ENCODE measurements around the gene PCDHGB6. TPM values are rescaled to one million over a fixed set of nuclear protein-coding genes. Genes with fewer than 3 reads are reported as not detected.

The PCDHGB6 gene
- total RNA-seq, 1 experiment from 2014 or later = 0.22 TPM

DNA sequence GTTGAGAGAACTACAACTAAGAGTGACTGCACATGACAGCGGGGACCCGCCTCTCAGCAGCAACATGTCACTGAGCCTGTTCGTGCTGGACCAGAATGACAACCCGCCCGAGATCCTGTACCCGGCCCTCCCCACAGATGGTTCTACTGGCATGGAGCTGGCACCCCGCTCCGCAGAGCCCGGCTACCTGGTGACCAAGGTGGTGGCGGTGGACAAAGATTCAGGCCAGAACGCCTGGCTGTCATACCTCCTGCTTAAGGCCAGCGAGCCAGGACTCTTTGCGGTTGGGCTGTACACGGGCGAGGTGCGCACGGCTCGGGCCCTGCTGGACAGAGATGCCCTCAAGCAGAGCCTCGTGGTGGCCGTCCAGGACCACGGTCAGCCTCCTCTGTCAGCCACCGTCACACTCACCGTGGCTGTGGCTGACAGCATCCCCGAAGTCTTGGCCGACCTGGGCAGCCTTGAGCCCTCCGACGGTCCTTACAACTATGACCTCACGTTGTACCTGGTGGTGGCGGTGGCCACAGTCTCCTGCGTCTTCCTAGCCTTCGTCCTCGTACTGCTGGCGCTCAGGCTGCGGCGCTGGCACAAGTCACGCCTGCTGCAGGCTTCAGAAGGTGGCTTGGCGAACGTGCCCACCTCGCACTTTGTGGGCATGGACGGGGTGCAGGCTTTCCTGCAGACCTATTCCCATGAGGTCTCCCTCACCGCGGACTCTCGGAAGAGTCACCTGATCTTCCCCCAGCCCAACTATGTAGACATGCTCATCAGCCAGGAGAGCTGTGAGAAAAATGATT, 23.2 kb upstream of the PCDHGB6 start:
- no peak overlapping the region for H3K4me3 ChIP-seq (replicated peaks in 1 of 2; ENCODE audit: low read depth in 1 of 2, low read length in 2 of 2)
- ATAC-seq = no peak
- no peaks in the 10 kb centered on the region for H3K36me3 ChIP-seq (ENCODE audit: control insufficient read depth in 1 of 2, insufficient read depth in 2 of 2, low read length in 2 of 2)
- no peaks in the 10 kb centered on the region for H3K4me1 ChIP-seq (ENCODE audit: control insufficient read depth in 1 of 2, insufficient read depth in 2 of 2, low read length in 2 of 2)
- no TSS peak for BruUV-seq (replicated peaks)
- DNase-seq (ENCODE audit: low read depth, low spot score) = no peak
- intact Hi-C loops (cut with micrococcal nuclease) = no loop called here
- no peak overlapping the region for H3K27ac ChIP-seq (ENCODE audit: low read depth, low read length)
- no peaks in the 10 kb centered on the region for H4K20me1 ChIP-seq (ENCODE audit: insufficient read depth)
- no peak overlapping the region for H2AFZ ChIP-seq (ENCODE audit: low read depth, low read length, poor library complexity, severe bottlenecking)
- no peaks in the 10 kb centered on the region; a peak in 2 of 4 replicates for H3K9me3 ChIP-seq (ENCODE audit: control insufficient read depth in 1 of 2, insufficient read depth in 1 of 2, low read depth in 1 of 2, low read length in 2 of 2)
- TF ChIP-seq, protein P1, sequence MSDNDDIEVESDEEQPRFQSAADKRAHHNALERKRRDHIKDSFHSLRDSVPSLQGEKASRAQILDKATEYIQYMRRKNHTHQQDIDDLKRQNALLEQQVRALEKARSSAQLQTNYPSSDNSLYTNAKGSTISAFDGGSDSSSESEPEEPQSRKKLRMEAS (IDR thresholded peaks at IDR 0.05) = no peak
- TF ChIP-seq CBX3 (IDR thresholded peaks at IDR 0.05; ENCODE audit: low read depth) (no peak), ELF1 (IDR thresholded peaks at IDR 0.05; ENCODE audit: borderline replicate concordance, low read depth) (no peak), EGR1 (IDR thresholded peaks at IDR 0.05; ENCODE audit: low read depth) (no peak), SP1 (IDR thresholded peaks at IDR 0.05; ENCODE audit: low read depth) (no peak), EZH2 (IDR thresholded peaks at IDR 0.05) (no peak), JUND (IDR thresholded peaks at IDR 0.05) (no peak), SRF (IDR thresholded peaks at IDR 0.05; ENCODE audit: low read depth) (no peak), EZH2phosphoT487 (IDR thresholded peaks at IDR 0.05; ENCODE audit: borderline replicate concordance) (no peak), TCF7L2 (IDR thresholded peaks at IDR 0.05; ENCODE audit: borderline replicate concordance, extremely low read depth, insufficient read depth, insufficient read length) (no peak), POLR2AphosphoS5 (IDR thresholded peaks at IDR 0.05; ENCODE audit: low read depth, low read length) (no peak), RAD21 (IDR thresholded peaks at IDR 0.05; ENCODE audit: low read depth) (no peak), FOSL1 (IDR thresholded peaks at IDR 0.05; ENCODE audit: low read depth) (no peak), ZFX (IDR thresholded peaks at IDR 0.05) (no peak), CEBPB (IDR thresholded peaks at IDR 0.05; ENCODE audit: low read depth) (no peak), SIN3A (IDR thresholded peaks at IDR 0.05; ENCODE audit: low read depth) (no peak), ZNF274 (IDR thresholded peaks at IDR 0.05; ENCODE audit: low read depth, low read length) (no peak), YY1 (IDR thresholded peaks at IDR 0.05; ENCODE audit: extremely low read depth, insufficient replicate concordance, low read depth, low read length) (no peak)
- TF ChIP-seq, protein P2, sequence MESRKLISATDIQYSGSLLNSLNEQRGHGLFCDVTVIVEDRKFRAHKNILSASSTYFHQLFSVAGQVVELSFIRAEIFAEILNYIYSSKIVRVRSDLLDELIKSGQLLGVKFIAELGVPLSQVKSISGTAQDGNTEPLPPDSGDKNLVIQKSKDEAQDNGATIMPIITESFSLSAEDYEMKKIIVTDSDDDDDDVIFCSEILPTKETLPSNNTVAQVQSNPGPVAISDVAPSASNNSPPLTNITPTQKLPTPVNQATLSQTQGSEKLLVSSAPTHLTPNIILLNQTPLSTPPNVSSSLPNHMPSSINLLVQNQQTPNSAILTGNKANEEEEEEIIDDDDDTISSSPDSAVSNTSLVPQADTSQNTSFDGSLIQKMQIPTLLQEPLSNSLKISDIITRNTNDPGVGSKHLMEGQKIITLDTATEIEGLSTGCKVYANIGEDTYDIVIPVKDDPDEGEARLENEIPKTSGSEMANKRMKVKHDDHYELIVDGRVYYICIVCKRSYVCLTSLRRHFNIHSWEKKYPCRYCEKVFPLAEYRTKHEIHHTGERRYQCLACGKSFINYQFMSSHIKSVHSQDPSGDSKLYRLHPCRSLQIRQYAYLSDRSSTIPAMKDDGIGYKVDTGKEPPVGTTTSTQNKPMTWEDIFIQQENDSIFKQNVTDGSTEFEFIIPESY (IDR thresholded peaks at IDR 0.05; ENCODE audit: extremely low read depth, insufficient replicate concordance, low read length) = no peak
- TF ChIP-seq, protein P3, sequence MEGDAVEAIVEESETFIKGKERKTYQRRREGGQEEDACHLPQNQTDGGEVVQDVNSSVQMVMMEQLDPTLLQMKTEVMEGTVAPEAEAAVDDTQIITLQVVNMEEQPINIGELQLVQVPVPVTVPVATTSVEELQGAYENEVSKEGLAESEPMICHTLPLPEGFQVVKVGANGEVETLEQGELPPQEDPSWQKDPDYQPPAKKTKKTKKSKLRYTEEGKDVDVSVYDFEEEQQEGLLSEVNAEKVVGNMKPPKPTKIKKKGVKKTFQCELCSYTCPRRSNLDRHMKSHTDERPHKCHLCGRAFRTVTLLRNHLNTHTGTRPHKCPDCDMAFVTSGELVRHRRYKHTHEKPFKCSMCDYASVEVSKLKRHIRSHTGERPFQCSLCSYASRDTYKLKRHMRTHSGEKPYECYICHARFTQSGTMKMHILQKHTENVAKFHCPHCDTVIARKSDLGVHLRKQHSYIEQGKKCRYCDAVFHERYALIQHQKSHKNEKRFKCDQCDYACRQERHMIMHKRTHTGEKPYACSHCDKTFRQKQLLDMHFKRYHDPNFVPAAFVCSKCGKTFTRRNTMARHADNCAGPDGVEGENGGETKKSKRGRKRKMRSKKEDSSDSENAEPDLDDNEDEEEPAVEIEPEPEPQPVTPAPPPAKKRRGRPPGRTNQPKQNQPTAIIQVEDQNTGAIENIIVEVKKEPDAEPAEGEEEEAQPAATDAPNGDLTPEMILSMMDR (IDR thresholded peaks at IDR 0.05 in 2 of 3, conservative IDR thresholded peaks at IDR 0.05 in 1 of 3; ENCODE audit: borderline replicate concordance in 1 of 3, insufficient read depth in 1 of 3, low read depth in 2 of 3, low read length in 2 of 3) = no peak
- no peak overlapping the region for H3K4me2 ChIP-seq (ENCODE audit: low read length)
- H3K27me3 ChIP-seq (ENCODE audit: insufficient read depth, low read length) = no peaks in the 10 kb centered on the region
- no peaks in the 10 kb centered on the region for H3K9me2 ChIP-seq (ENCODE audit: insufficient read depth)
- RAD21 ChIA-PET (ENCODE audit: low non-redundant PET in 1 of 2, low total read pairs in 2 of 2, uncharacterized antibody in 2 of 2, unreplicated experiment in 2 of 2) = no interaction called here
- H3K79me2 ChIP-seq (ENCODE audit: insufficient read depth, low read length) = no peaks in the 10 kb centered on the region
- CTCF ChIA-PET = no interaction called here
- POLR2A ChIA-PET = no interaction called here
- H3K9ac ChIP-seq (ENCODE audit: low read length) = no peak overlapping the region

All from HCT116 (cell line).